Gastrocnemius medialis (tissue), 4 donors: ENCODE measurements around the gene SYT7. TPM values are rescaled to one million over a fixed set of nuclear protein-coding genes. Genes with fewer than 3 reads are reported as not detected.

Experiments used
- ATAC-seq, 2 donors: fragments of 150-250 bp; one replicate each; pipeline ENCODE4 v1.9.1; 2016
- DNase-seq, 2 donors: peaks; one replicate each; pipeline ENCODE4 v3.0.0-alpha.2; 2019
- H3K27ac ChIP-seq, 4 donors: fragments of 200-600 bp; sonication (generic); 1 replicate in 1 of 4; 2 replicates in 3 of 4; pipeline ENCODE4 v1.5.1; 2016 to 2018; ENCODE audit warnings: mild to moderate bottlenecking in 2 of 4, moderate library complexity in 1 of 4
- H3K27me3 ChIP-seq, 3 donors: fragments of 200-600 bp; sonication (generic) in 2 of 3; 1 replicate in 1 of 3; 2 replicates in 2 of 3; pipeline versions ENCODE4 v1.5.1 to v1.6.0; 2016 to 2019; ENCODE audit warnings: mild to moderate bottlenecking in 1 of 3, moderate library complexity in 1 of 3
- H3K36me3 ChIP-seq, 2 donors: fragments of 200-600 bp; sonication (generic) in 1 of 2; one replicate each; pipeline ENCODE4 v1.5.1; 2017 to 2018
- H3K4me1 ChIP-seq, 2 donors: fragments of 200-600 bp; sonication (generic) in 1 of 2; one replicate each; pipeline ENCODE4 v1.5.1; 2016 to 2017; ENCODE audit warnings: mild to moderate bottlenecking in 2 of 2
- H3K4me3 ChIP-seq, 4 donors: fragments of 200-600 bp; sonication (generic) in 3 of 4; 1 replicate in 1 of 4; 2 replicates in 3 of 4; pipeline ENCODE4 v1.5.1; 2016 to 2019; ENCODE audit warnings: mild to moderate bottlenecking in 2 of 4
- H3K9me3 ChIP-seq, 3 donors: fragments of 200-600 bp; sonication (generic) in 2 of 3; 1 replicate in 1 of 3; 2 replicates in 2 of 3; pipeline ENCODE4 v1.5.1; 2016 to 2019
- POLR2A ChIP-seq, 2 donors: fragments of 450-650 bp; IDR thresholded peaks; one replicate each; pipeline ENCODE4 v1.6.1; 2017; ENCODE audit warnings: antibody characterized with exemption in 2 of 2, mild to moderate bottlenecking in 2 of 2, moderate library complexity in 2 of 2
- in situ Hi-C, 4 donors: fragments of 200-750 bp; cut with MboI; loops; one replicate each; pipeline versions ENCODE4 v1.15.0 to v1.8.0; 2017; ENCODE audit warnings: low sequenced_read_pairs in 4 of 4
- intact Hi-C: fragments of 100-400 bp; cut with DNase I; formaldehyde crosslinking; loops from one replicate; pipeline ENCODE4 v1.15.1; 2023; ENCODE audit warnings: low total_unique reads
- total RNA-seq, 4 donors: library from RNA; depleted of rRNA; stranded (reverse); fragments of >200 nt; gene quantifications; one replicate each; pipeline versions ENCODE4 v1.1.0 to v1.2.3, GENCODE V29; 2016
- TF ChIP-seq, protein P1 (sequence below), 5 experiments: fragments of 450-650 bp in 3 of 5; fragments of 200-600 bp in 2 of 5; sonication (generic) in 2 of 5; IDR thresholded peaks in 4 of 5; conservative IDR thresholded peaks in 1 of 5; 1 replicate in 4 of 5; 2 replicates in 1 of 5; pipeline ENCODE4 v1.5.1; 2016 to 2019; ENCODE audit warnings: antibody characterized with exemption in 5 of 5, mild to moderate bottlenecking in 3 of 5, moderate library complexity in 3 of 5

SYT7 gene
- total RNA-seq, 4 donors from 2014 or later, result 0.68 to 4.9 (median 1.4) TPM

- H3K27ac ChIP-seq, result no peak overlapping the region
- no peak for DNase-seq
- H3K9me3 ChIP-seq, result no peaks in the 10 kb centered on the region
- TF ChIP-seq, protein P1, sequence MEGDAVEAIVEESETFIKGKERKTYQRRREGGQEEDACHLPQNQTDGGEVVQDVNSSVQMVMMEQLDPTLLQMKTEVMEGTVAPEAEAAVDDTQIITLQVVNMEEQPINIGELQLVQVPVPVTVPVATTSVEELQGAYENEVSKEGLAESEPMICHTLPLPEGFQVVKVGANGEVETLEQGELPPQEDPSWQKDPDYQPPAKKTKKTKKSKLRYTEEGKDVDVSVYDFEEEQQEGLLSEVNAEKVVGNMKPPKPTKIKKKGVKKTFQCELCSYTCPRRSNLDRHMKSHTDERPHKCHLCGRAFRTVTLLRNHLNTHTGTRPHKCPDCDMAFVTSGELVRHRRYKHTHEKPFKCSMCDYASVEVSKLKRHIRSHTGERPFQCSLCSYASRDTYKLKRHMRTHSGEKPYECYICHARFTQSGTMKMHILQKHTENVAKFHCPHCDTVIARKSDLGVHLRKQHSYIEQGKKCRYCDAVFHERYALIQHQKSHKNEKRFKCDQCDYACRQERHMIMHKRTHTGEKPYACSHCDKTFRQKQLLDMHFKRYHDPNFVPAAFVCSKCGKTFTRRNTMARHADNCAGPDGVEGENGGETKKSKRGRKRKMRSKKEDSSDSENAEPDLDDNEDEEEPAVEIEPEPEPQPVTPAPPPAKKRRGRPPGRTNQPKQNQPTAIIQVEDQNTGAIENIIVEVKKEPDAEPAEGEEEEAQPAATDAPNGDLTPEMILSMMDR (IDR thresholded peaks at IDR 0.05 in 4 of 5, conservative IDR thresholded peaks at IDR 0.05 in 1 of 5), result no peak
- TF ChIP-seq POLR2A (IDR thresholded peaks at IDR 0.05), result no peak
- no peaks in the 10 kb centered on the region for H3K4me1 ChIP-seq
- intact Hi-C loops, result no loop called here
- no peak overlapping the region for H3K4me3 ChIP-seq
- in situ Hi-C loops, result no loop called here
- H3K27me3 ChIP-seq, result peaks cover 18 to 25% (median 20%) of the 10 kb centered on the region in 3 donors
- no peaks in the 10 kb centered on the region for H3K36me3 ChIP-seq
- no peak for ATAC-seq
Measured at GRCh38 chr11:61551634-61552033, 29.2 kb downstream of the SYT7 start.

DNA sequence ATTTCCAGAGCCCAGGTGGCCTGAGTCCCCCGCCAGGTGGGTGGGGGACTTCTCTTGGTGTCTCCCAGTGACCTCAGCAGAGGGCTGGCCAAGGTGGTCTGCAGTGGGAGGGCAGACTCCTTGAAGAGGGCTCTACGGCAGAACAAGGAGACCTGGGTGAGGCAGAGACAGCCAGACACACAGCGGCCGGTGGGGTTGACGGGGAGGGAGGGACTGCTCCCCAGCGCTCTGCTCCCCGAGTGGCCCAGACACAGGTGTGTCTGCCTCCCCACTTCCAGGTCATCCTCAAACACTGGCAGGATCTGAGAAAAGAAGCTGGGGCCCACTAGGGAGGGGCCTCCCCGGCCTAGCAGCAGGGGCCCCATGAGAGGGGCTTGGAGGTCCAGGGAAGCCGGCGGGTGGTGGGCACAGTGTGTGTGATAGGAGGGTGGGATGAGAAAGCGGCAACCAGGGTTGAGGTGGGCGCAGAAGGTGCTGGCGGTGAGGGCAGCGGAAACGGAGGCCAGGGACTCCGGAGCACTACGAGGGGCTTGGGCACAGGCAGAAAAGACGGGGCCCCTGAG lies 30.1 kb downstream of the SYT7 start:
- Histone ChIP-seq H3K9me3 (no peaks in the 10 kb centered on the region), H3K36me3 (no peaks in the 10 kb centered on the region), H3K4me3 (no peak overlapping the region), H3K27ac (no peak overlapping the region), H3K27me3 (peaks cover 16 to 18% (median 17%) of the 10 kb centered on the region in 3 donors), H3K4me1 (no peaks in the 10 kb centered on the region)
- intact Hi-C loops (no loop called here), in situ Hi-C loops (no loop called here)
- DNase-seq (no peak), ATAC-seq (no peak)
- TF ChIP-seq, protein P1 (IDR thresholded peaks at IDR 0.05 in 4 of 5, conservative IDR thresholded peaks at IDR 0.05 in 1 of 5), result no peak
- TF ChIP-seq POLR2A (IDR thresholded peaks at IDR 0.05), result no peak

DNA sequence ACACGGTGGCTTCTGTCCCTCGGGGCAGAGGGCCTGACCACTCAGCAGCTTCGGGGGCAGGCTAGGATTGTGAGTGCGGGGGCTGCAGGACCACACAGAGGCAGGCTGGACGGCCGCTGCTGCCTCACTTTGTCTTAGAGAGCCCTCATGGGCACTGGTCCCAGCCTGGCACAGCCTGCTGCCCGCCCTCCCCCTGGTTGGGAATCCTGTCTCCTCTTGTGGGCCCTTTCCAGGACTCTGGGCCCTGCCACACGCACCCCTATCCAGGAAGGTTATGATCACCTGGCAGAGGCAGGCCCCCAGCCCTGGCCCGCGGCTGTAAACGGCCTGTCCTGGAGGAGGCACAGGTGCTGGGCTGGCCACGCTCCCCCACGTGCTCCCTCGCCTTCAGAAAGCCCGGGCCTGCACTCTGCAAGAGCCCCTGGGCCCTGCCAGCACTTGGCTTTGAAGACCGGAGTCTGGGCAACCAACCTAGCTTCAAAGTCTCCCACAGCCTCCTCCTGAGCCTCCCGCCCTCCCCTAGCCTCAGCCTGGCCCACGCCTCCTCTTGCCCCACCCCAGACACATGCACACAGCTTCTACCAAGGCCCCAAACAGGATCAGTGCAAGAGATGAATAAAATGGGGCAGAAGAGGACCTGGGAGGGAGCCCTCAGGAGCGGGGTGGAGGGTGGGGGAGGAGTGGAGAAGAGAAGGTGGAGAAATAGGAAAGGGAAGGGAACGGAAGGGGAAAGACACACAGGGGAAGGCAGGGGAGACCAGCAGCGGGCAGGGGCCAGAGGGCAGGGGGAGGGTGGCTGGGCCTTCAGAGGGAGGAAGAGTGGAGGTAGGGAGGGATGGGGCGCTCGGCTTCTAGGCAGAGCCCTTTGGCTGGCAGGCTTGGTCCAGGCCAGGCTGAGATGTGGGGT lies 31.0 kb downstream of the SYT7 start:
- H3K4me1 ChIP-seq, result no peaks in the 10 kb centered on the region
- in situ Hi-C loops (no loop called here), intact Hi-C loops (no loop called here)
- no peak for TF ChIP-seq POLR2A (IDR thresholded peaks at IDR 0.05)
- TF ChIP-seq, protein P1 (IDR thresholded peaks at IDR 0.05 in 4 of 5, conservative IDR thresholded peaks at IDR 0.05 in 1 of 5), result no peak
- H3K27me3 ChIP-seq, result peaks cover 7 to 16% (median 9%) of the 10 kb centered on the region in 3 donors
- DNase-seq (no peak), ATAC-seq (no peak)
- no peaks in the 10 kb centered on the region for H3K9me3 ChIP-seq
- no peak overlapping the region for H3K4me3 ChIP-seq
- H3K36me3 ChIP-seq, result no peaks in the 10 kb centered on the region
- no peak overlapping the region for H3K27ac ChIP-seq

DNA sequence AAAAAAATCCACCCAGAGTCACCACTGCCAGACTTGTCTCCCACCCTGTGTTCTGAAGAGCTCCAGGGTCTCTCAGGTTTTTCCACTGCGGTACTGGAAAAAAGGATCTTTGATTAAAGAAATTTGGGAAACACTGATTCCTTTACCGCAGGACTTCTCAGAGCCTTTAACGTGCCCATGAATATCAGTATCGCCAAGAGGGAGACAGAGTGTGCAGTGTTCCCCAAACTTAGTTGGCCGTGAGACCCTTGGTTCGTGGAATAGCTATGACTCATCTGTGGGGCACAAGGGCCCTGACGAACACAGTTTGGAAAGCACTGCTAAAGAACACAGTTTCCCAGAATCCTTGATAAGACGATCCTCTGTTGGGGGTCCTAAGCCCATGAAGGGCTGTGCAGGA lies 31.7 kb downstream of the SYT7 start:
- H3K9me3 ChIP-seq, result no peaks in the 10 kb centered on the region
- no peak overlapping the region for H3K27ac ChIP-seq
- no peaks in the 10 kb centered on the region for H3K4me1 ChIP-seq
- DNase-seq (no peak), ATAC-seq (no peak)
- no peak overlapping the region for H3K4me3 ChIP-seq
- intact Hi-C loops (no loop called here), in situ Hi-C loops (no loop called here)
- H3K27me3 ChIP-seq, result peaks cover under 1 to 13% (median 6%) of the 10 kb centered on the region in 3 donors
- no peaks in the 10 kb centered on the region for H3K36me3 ChIP-seq
- no peak for TF ChIP-seq POLR2A (IDR thresholded peaks at IDR 0.05)

GRCh38 chr11:61547246-61547645 lies 33.6 kb downstream of the SYT7 start:
- no peak for DNase-seq

More at GRCh38 chr11:61547246-61547645, 33.6 kb downstream of the SYT7 start:
- no peaks in the 10 kb centered on the region for H3K9me3 ChIP-seq
- H3K27me3 ChIP-seq, result peaks cover 0 to 4% (median 3%) of the 10 kb centered on the region in 3 donors
- H3K4me3 ChIP-seq, result no peak overlapping the region
- in situ Hi-C loops (no loop called here), intact Hi-C loops (no loop called here)
- TF ChIP-seq, protein P1 (IDR thresholded peaks at IDR 0.05 in 4 of 5, conservative IDR thresholded peaks at IDR 0.05 in 1 of 5), result no peak
- TF ChIP-seq POLR2A (IDR thresholded peaks at IDR 0.05), result no peak
- H3K27ac ChIP-seq, result no peak overlapping the region
- no peaks in the 10 kb centered on the region for H3K36me3 ChIP-seq
- no peak for ATAC-seq
- peaks cover 0 to under 1% of the 10 kb centered on the region in 2 donors for H3K4me1 ChIP-seq
